GM21619 (cell line): ENCODE results near the gene DERL3.

Experiments
- ATAC-seq: cut with Tn5 transposase; IDR thresholded peaks from one replicate; pipeline ENCODE4 v1.9.1; 2021; ENCODE audit not compliant: unreplicated experiment

DERL3 gene

GRCh38 chr22:23806837-23807236 lies 32.0 kb downstream of the DERL3 start:
- no peak for ATAC-seq

- no peak for ATAC-seq
These were observed 34.0 kb downstream of the DERL3 start for GRCh38 chr22:23804781-23805291.

- ATAC-seq, result no peak
These were observed 35.6 kb downstream of the DERL3 start for GRCh38 chr22:23803001-23803819.

GRCh38 chr22:23801886-23802377 lies 36.9 kb downstream of the DERL3 start:
- no peak for ATAC-seq

- ATAC-seq, result no peak
These were observed 37.5 kb downstream of the DERL3 start for GRCh38 chr22:23801238-23801821.

GRCh38 chr22:23800297-23801237 lies 38.2 kb downstream of the DERL3 start:
- peak; percentile 71 for ATAC-seq

GRCh38 chr22:23796461-23796860 lies 42.3 kb downstream of the DERL3 start:
- ATAC-seq, result no peak

GRCh38 chr22:23793326-23793725 lies 45.5 kb downstream of the DERL3 start:
- no peak for ATAC-seq

- no peak for ATAC-seq
These were observed 46.8 kb downstream of the DERL3 start for GRCh38 chr22:23791738-23792645.

- no peak for ATAC-seq
These were observed 47.7 kb downstream of the DERL3 start for GRCh38 chr22:23790819-23791737.

GRCh38 chr22:23789638-23790037 lies 49.2 kb downstream of the DERL3 start:
- ATAC-seq, result no peak

- ATAC-seq, result no peak
These were observed 49.7 kb downstream of the DERL3 start for GRCh38 chr22:23789121-23789520.

GRCh38 chr22:23787910-23788309 lies 50.9 kb downstream of the DERL3 start:
- ATAC-seq, result no peak

- ATAC-seq, result no peak
These were observed 51.3 kb downstream of the DERL3 start for GRCh38 chr22:23787600-23787896.

- peak; percentile 57 for ATAC-seq
These were observed 51.8 kb downstream of the DERL3 start, which contains the start of gene SMARCB1 for GRCh38 chr22:23786752-23787599. SMARCB1 (plus strand) TSS chr22:23786966; CDS start chr22:23787170, 204 bp downstream.

GRCh38 chr22:23786261-23786710 lies 52.5 kb downstream of the DERL3 start:
- no peak for ATAC-seq
